ENCODE results near the gene WHAMM.

GRCh38 chr15:82823049-82823448, 13.6 kb downstream of the WHAMM start:
- TF ChIP-seq CTCF (IDR thresholded peaks at IDR 0.05), result no peak
- no peak for TF ChIP-seq POLR2A (IDR thresholded peaks at IDR 0.05)

Data from vagina (tissue), 2 donors.